Activated naive CD4-positive, alpha-beta T cell treated with anti-CD3 and anti-CD28 coated beads, Interleukin-2, amount 50 U/mL, for 16 hours (primary cell): ENCODE results near the gene FPGS.
A peak's percentile ranks its signal among the peaks of the same experiment; 100 is the strongest.
"Not testable (repeated sequence)": the region's sequence is repeated elsewhere in the genome, so short reads cannot be mapped to it uniquely, and the experiment has no call there.

Experiments
- DNase-seq: peaks from one replicate; pipeline ENCODE4 v3.0.0-alpha.2; 2020

The FPGS gene

DNA sequence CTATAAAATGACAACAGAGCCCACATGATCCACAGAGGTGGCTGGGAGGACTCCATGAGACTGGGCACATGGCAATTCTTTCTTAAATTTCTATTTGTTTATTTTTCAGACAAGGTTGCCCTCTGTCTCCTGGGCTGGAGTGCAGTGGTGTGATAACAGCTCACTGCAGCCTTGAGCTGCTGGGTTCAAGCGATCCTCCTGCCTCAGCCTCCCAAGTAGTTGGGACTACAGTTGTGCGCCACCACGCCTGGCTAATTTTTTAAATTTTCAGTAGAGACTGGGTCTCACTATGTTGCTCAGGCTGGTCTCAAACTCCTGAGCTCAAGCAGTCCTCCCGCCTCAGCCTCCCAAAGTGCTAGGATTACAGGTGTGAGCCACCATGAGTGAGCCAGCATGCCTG lies 42.9 kb downstream of the FPGS start:
- not testable (repeated sequence) for DNase-seq

GRCh38 chr9:127846443-127847177 lies 43.9 kb downstream of the FPGS start:
- DNase-seq: no peak

DNA sequence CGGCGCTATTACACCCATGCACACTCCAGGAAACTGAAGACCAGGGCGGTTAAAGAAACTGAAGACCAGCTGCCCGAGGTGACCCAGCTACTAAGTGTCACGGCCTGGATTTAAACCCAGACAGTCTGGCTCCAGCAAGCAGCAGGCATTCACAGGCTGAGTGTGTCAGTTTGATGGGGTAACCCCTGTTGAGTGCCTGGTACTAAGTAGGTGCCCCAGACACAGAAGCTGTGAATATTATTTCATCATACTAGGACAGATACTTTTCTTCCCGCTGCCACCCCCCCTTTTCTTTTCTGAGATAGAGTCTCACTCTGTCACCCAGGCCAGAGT lies 44.5 kb downstream of the FPGS start:
- no peak for DNase-seq

- no peak for DNase-seq
These were observed 45.4 kb downstream of the FPGS start for GRCh38 chr9:127847833-127848755.

- no peak for DNase-seq
These were observed 46.2 kb downstream of the FPGS start for GRCh38 chr9:127848756-127849504.

DNA sequence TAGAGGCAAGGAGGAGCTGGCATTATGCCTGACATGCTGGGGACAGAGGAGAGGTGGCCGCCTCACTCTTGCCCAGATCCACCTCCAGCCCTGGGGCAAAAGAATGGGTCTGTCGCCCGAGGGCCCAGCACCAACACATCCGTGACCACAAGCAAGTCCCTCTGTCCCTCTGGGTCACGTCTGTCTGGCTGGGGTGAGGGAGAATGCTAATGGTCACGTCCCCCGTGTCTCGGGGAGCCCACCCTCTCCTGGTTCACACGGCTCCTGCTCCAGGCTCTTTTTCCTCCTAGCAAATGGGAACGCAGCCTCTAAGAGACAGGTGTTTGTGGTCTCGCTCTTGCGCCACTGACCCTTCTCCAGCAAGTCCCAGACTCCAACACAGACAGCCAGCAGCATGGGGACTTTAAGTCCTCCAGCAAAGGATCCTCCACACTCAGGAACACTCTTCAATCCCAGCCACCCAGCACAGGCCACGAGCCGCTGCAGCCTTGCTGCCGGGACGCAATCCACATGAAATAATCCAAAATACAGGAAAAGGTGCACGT lies 47.7 kb downstream of the FPGS start:
- DNase-seq: no peak

- DNase-seq: no peak
These were observed 50.1 kb downstream of the FPGS start for GRCh38 chr9:127852829-127853228.

GRCh38 chr9:127853312-127854183 lies 50.9 kb downstream of the FPGS start:
- DNase-seq: no peak

GRCh38 chr9:127854184-127854806 lies 51.6 kb downstream of the FPGS start, which contains the start of gene ENG:
Gene ENG, minus strand, starts transcription at chr9:127854658. Its CDS starts 303 bp downstream, at chr9:127854355.
- peak; percentile 36 for DNase-seq

DNA sequence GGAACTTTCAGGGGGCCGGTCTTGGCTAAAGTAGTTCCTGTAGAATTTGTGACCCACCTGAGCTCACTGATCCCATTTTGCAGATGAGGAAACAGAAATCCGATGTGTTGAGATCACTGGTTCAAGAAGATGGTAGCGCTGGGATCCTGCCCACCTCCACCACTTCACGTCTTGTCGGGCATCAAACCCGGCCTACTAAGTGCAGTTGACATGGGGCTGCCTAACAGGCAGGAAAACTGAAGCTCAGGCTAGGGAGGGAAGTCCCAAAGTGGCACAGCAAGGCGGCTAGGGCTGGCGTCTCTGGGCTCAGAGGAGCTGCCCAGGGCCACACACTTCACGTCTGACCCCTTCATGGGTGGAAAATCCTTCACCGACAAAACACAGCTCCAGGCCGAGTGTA lies 52.3 kb downstream of the FPGS start:
- DNase-seq: no peak

GRCh38 chr9:127855522-127855921 lies 52.8 kb downstream of the FPGS start:
- DNase-seq: no peak

- no peak for DNase-seq
These were observed 53.5 kb downstream of the FPGS start for GRCh38 chr9:127856094-127856728.

DNA sequence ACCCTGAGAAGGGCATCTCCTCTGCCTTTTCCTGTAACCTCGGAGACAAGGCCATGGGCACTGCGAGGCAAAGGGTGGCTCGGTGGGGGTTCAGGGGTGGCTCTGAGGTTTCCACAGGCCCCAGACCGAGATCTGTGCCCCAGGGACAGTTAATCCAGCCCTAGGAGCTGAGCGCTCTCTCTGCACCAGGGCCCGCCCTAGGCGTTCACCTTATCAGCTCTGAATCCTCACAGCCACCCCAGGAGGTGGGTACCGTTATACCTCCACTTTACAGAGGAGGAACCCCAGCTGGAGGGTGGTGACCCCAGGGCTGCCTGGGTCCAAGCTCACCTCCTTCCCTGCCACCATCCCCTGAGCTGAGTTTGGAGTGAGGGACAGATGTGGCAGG lies 54.0 kb downstream of the FPGS start:
- no peak for DNase-seq

DNA sequence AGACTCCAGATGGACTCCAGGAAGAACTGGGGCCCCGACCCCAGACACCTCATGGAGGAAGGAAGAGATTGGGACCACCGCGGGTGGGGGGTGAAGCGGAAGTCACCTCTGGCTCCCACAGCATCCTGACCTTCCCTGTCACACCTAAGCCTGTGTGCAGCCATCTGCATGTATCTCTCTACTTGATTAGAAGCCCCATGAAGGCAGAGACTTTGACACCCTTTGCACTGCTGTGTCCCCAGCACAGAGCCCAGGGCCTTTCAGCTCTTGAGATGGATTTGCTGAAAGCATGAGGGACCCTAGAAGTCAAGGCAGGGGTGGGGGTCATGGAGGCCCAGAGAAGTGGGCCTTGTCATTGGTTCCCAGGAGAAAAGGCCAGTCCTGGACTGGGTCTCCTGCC lies 54.6 kb downstream of the FPGS start:
- DNase-seq: no peak

- DNase-seq: no peak
These were observed 55.4 kb downstream of the FPGS start for GRCh38 chr9:127858041-127858512.

GRCh38 chr9:127860260-127860659 lies 57.6 kb downstream of the FPGS start:
- no peak for DNase-seq

DNA sequence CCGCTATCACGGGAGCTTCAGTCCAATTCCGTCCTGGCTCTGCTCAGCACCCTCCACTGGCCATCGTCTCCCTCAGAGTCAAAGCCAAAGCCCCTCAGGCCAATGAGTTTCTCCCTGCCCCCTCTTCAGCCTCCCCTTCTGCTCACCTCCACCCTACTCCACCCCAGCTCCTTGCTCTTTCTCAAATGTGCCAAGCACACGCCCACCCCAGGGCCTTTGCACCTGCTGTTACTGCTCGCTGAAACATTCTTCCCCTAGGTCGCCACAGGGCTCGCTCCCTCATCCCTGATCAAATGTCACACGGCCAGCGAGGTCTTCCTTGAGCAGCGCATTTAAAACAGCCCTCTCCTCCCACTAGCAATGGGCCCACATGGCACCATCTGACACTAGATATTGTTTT lies 58.1 kb downstream of the FPGS start:
- DNase-seq: no peak

DNA sequence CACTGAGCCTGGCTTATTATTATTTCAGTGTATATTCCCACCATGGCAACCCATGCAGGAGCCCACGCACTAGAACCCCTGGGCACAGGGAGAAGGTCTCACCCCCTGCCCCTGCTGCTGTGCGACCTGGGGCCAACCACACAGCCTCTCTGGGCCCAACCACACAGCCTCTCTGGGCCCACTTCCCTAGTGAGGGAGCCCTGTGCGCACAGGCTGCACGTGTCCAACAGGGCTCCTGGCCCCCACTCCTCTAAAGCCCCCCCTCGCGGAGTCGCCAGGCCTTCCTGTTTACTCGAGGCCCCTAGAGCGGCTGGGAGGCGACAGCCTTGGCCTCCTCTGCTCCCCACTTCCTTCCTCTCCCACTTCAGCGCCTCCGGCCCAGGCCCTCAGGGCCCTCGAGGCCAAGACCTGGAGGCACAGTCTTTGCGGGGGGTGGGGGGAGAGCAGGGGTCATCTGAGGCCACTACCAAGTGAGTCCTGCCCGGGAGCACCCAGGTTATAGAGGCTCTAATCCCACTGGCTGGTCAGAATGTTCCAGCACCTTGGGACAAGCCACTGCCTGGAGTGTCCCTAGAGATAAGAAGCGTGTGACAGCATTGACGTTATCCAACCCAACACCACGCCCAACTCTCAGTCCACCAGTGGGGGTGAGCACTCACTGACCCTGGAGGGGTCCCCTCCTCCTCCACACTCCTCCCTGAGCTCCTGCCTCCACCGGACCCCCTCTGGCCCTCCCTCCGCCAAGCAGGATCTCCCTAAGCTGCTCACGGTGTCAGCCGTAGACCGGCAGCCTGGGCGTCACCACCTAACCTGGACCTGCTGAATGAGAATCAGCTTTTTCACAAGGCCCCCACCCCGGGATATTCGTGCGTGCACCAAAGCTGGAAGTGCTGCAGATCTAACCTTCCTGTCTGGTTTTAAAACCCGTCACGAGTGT lies 59.7 kb downstream of the FPGS start:
- peak; percentile 34 for DNase-seq

DNA sequence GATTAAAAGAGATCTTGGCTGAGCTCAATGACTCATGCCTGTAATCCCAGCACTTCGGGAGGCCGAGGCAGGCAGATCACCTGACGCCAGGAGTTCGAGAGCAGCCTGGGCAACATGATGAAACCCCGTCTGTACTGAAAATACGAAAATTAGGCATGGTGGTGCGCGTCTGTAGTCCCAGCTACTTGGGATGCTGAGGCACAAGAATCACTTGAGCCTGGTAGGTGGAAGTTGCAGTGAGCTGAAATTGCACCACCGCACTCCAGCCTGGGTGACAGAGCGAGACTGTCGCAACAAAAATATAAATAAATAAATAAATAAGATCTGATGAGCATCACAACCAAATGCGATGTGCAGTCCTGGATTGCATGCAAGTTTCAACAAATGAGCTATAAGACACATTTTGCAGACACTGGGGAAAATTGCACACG lies 60.5 kb downstream of the FPGS start:
- DNase-seq: no peak
